ENCODE data around the gene FGF14. TPM values are rescaled to one million over a fixed set of nuclear protein-coding genes. Genes with fewer than 3 reads are reported as not detected.

Gene FGF14
- total and polyA plus RNA-seq, 2 of the 4 experiments (the other 2 are of a cell fraction): under 0.01 TPM; not detected in 1

DNA sequence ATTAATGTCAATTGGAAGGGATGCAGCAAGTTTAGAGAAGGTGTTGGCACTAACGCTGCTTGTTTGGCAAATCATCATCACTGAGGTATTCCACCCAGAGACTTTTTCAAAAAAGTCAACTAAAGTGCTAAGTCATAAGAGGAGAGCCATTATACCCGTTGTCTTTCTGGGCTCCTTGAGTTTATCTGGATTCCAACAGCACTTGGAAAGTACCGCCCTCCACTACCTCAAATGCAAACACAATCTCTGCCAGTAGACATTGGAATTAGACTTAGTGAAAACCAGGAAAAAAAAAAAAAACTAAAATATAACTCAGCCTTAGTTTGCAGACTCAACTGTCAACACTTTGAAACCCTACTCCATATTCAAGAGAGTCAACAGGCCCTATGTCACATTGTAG, 683.4 kb downstream of the FGF14 start:
- Histone ChIP-seq H2AK9ac (replicated peaks; ENCODE audit: low read depth, low read length, poor library complexity) (no peak overlapping the region), H3K4me2 (ENCODE audit: low read depth, low read length) (no peak overlapping the region), H3K14ac (replicated peaks; ENCODE audit: low read depth, low read length) (no peak overlapping the region), H2BK20ac (ENCODE audit: low read depth, low read length) (no peak overlapping the region), H3K4me3 (ENCODE audit: insufficient read depth, low read depth, low read length) (no peak overlapping the region), H2BK5ac (ENCODE audit: low read depth, low read length, poor library complexity, severe bottlenecking) (no peak overlapping the region), H3K4me1 (ENCODE audit: control insufficient read depth, insufficient read depth, low read length) (no peaks in the 10 kb centered on the region), H3K9me1 (ENCODE audit: insufficient read depth, low read length) (no peaks in the 10 kb centered on the region; the same call in 1 of the 2 replicates), H2AK5ac (ENCODE audit: low read depth, low read length) (no peak overlapping the region), H4K20me1 (ENCODE audit: insufficient read depth, low read length) (no peaks in the 10 kb centered on the region), H3K79me1 (ENCODE audit: low read depth in 1 of 2, low read length in 2 of 2) (no peaks in the 10 kb centered on the region), H3K23ac (ENCODE audit: low read depth, low read length) (no peak overlapping the region), H3K27me3 (ENCODE audit: control insufficient read depth, insufficient read depth, low read length) (no peaks in the 10 kb centered on the region), H3K18ac (ENCODE audit: low read depth, low read length) (no peak overlapping the region), H4K8ac (ENCODE audit: low read depth in 2 of 2, low read length in 2 of 2) (no peak overlapping the region), H4K91ac (ENCODE audit: insufficient read depth, low read depth, low read length) (no peak overlapping the region), H3K27ac (ENCODE audit: insufficient read depth, low read length) (no peak overlapping the region), H2AFZ (replicated peaks; ENCODE audit: low read length, poor library complexity) (no peak overlapping the region), H4K5ac (ENCODE audit: low read depth, low read length) (no peak overlapping the region), H3K9me3 (ENCODE audit: control insufficient read depth, insufficient read depth, low read length) (no peaks in the 10 kb centered on the region), H3K4ac (ENCODE audit: low read depth, low read length) (no peak overlapping the region), H2BK15ac (ENCODE audit: low read depth, low read length) (no peak overlapping the region), H3K36me3 (ENCODE audit: control insufficient read depth, insufficient read depth, low read length) (no peaks in the 10 kb centered on the region), H3K56ac (ENCODE audit: extremely low read depth, insufficient read depth, low read length) (no peak overlapping the region), H3K9ac (ENCODE audit: low read depth, low read length) (no peak overlapping the region), H2BK120ac (ENCODE audit: low read depth, low read length) (no peak overlapping the region)
- DNase-seq (no peak), ATAC-seq (ENCODE audit: low read depth) (no peak)
- TF ChIP-seq CHD1 (IDR thresholded peaks at IDR 0.05; ENCODE audit: low read depth, low read length) (no peak), MAZ (IDR thresholded peaks at IDR 0.05; ENCODE audit: borderline replicate concordance, low read depth, low read length) (no peak), MXI1 (IDR thresholded peaks at IDR 0.05; ENCODE audit: borderline replicate concordance, low read depth, low read length) (no peak), SMC3 (IDR thresholded peaks at IDR 0.05; ENCODE audit: low read depth, low read length) (no peak), POLR2A (IDR thresholded peaks at IDR 0.05; ENCODE audit: low read depth, low read length) (no peak), CEBPB (IDR thresholded peaks at IDR 0.05; ENCODE audit: low read depth, low read length) (no peak), BHLHE40 (IDR thresholded peaks at IDR 0.05; ENCODE audit: low read depth, low read length) (no peak), RAD21 (IDR thresholded peaks at IDR 0.05; ENCODE audit: low read length) (no peak)
- TF ChIP-seq, protein P1, sequence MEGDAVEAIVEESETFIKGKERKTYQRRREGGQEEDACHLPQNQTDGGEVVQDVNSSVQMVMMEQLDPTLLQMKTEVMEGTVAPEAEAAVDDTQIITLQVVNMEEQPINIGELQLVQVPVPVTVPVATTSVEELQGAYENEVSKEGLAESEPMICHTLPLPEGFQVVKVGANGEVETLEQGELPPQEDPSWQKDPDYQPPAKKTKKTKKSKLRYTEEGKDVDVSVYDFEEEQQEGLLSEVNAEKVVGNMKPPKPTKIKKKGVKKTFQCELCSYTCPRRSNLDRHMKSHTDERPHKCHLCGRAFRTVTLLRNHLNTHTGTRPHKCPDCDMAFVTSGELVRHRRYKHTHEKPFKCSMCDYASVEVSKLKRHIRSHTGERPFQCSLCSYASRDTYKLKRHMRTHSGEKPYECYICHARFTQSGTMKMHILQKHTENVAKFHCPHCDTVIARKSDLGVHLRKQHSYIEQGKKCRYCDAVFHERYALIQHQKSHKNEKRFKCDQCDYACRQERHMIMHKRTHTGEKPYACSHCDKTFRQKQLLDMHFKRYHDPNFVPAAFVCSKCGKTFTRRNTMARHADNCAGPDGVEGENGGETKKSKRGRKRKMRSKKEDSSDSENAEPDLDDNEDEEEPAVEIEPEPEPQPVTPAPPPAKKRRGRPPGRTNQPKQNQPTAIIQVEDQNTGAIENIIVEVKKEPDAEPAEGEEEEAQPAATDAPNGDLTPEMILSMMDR (conservative IDR thresholded peaks at IDR 0.05; ENCODE audit: low read depth, low read length): no peak
- no CpG with 5 or more reads among the region's 3 CpGs for WGBS, 2 experiments (ENCODE audit: extremely low coverage in 2 of 2, insufficient read length in 1 of 2)
- dilution Hi-C loops (cut with HindIII; ENCODE audit: low sequenced_read_pairs, unreplicated experiment): no loop called here
- ChIA-PET POLR2A (ENCODE audit: unreplicated experiment) (no interaction called here), CTCF (interaction anchor here (1.4 kb wide), 1 partner anchor 12 kb away, joined by 3 read pairs; no protein-coding TSS in a partner anchor)
- in situ Hi-C loops (cut with MboI; ENCODE audit: low sequenced_read_pairs): no loop called here
- BruUV-seq (replicated peaks): no TSS peak
- intact Hi-C loops (cut with micrococcal nuclease): no loop called here

Data from IMR-90 (cell line).